Naive thymus-derived CD4-positive, alpha-beta T cell (primary cell): ENCODE data around the gene ZNF513. TPM values are rescaled to one million over a fixed set of nuclear protein-coding genes. Genes with fewer than 3 reads are reported as not detected.

ENCODE experiments used
- ATAC-seq: fragments of 150-1000 bp; cut with Tn5 transposase; 2 replicates; pipeline ENCODE4 v1.10.0; 2021; ENCODE audit warnings: mild to moderate bottlenecking, moderate library complexity
- CTCF ChIA-PET: fragments of 350-600 bp; sonication (Branson Sonifier 250); formaldehyde crosslinking; loops from one replicate; lab custom pipeline; 2021; ENCODE audit warnings: antibody characterized with exemption; lab: Charles Lee
- POLR2A ChIA-PET: fragments of 350-600 bp; sonication (Branson Sonifier 250); formaldehyde crosslinking; loops from one replicate; lab custom pipeline; 2021; ENCODE audit warnings: antibody characterized with exemption, inconsistent platforms; lab: Charles Lee
- DNase-seq, 9 donors: peaks; one replicate each; pipeline versions ENCODE4 v3.0.0 to v3.0.0-alpha.2; 2020 to 2022; ENCODE audit warnings: mixed read lengths in 1 of 9
- H3K27ac ChIP-seq: one replicate; pipeline ENCODE4 v1.7.0; 2013; ENCODE audit warnings: mild to moderate bottlenecking, low read depth, low read length, moderate library complexity
- H3K27me3 ChIP-seq, 2 donors: one replicate each; pipeline ENCODE4 v1.7.0; 2013; ENCODE audit warnings: low read length in 2 of 2, mild to moderate bottlenecking in 2 of 2, moderate library complexity in 2 of 2; ENCODE audit not compliant: control insufficient read depth in 2 of 2, insufficient read depth in 2 of 2
- H3K36me3 ChIP-seq, 3 experiments: 1 replicate in 2 of 3; 2 replicates in 1 of 3; pipeline ENCODE4 v1.7.0; 2013; ENCODE audit warnings: low read length in 3 of 3, mild to moderate bottlenecking in 3 of 3, moderate library complexity in 1 of 3; ENCODE audit not compliant: insufficient read depth in 3 of 3, control insufficient read depth in 2 of 3
- H3K4me1 ChIP-seq, 2 donors: one replicate each; pipeline ENCODE4 v1.7.0; 2013; ENCODE audit warnings: low read length in 2 of 2, mild to moderate bottlenecking in 2 of 2, moderate library complexity in 1 of 2; ENCODE audit not compliant: control insufficient read depth in 2 of 2, insufficient read depth in 2 of 2
- H3K4me3 ChIP-seq: 2 replicates; pipeline ENCODE4 v1.7.0; 2013; ENCODE audit warnings: mild to moderate bottlenecking, low read length
- H3K9me3 ChIP-seq, 3 experiments: 1 replicate in 2 of 3; 2 replicates in 1 of 3; pipeline ENCODE4 v1.7.0; 2013; ENCODE audit warnings: low read length in 3 of 3; ENCODE audit not compliant: control insufficient read depth in 2 of 3
- H3K27ac Mint-ChIP-seq, 9 donors: one replicate each; pipeline ENCODE4 v1.8.0; 2020 to 2022; ENCODE audit warnings: mixed read lengths in 9 of 9, mild to moderate bottlenecking in 8 of 9, moderate library complexity in 5 of 9, inconsistent platforms in 2 of 9
- H3K27me3 Mint-ChIP-seq, 5 donors: one replicate each; pipeline ENCODE4 v1.8.0; 2021 to 2022; ENCODE audit warnings: mixed read lengths in 5 of 5, mild to moderate bottlenecking in 1 of 5
- H3K36me3 Mint-ChIP-seq, 5 donors: one replicate each; pipeline ENCODE4 v1.8.0; 2020 to 2022; ENCODE audit warnings: mixed read lengths in 5 of 5, mild to moderate bottlenecking in 3 of 5, inconsistent platforms in 1 of 5
- H3K4me1 Mint-ChIP-seq, 7 donors: one replicate each; pipeline ENCODE4 v1.8.0; 2020 to 2022; ENCODE audit warnings: mixed read lengths in 7 of 7, mild to moderate bottlenecking in 3 of 7, inconsistent platforms in 1 of 7
- H3K4me3 Mint-ChIP-seq, 10 donors: one replicate each; pipeline ENCODE4 v1.8.0; 2020 to 2022; ENCODE audit warnings: mild to moderate bottlenecking in 10 of 10, mixed read lengths in 10 of 10, moderate library complexity in 6 of 10, inconsistent platforms in 2 of 10
- H3K9me3 Mint-ChIP-seq, 11 donors: one replicate each; pipeline ENCODE4 v1.8.0; 2020 to 2022; ENCODE audit warnings: mixed read lengths in 11 of 11, mild to moderate bottlenecking in 4 of 11, inconsistent platforms in 1 of 11, moderate library complexity in 1 of 11
- intact Hi-C, 2 donors: fragments of 100-400 bp; cut with micrococcal nuclease; formaldehyde crosslinking; loops; one replicate each; pipeline ENCODE4 v1.15.1; 2023
- polyA plus RNA-seq, 2 donors: library from polyadenylated mRNA; unstranded; fragments of 300-500 nt; fragmentation: Illumina TruSeq; gene quantifications; one replicate each; pipeline ENCODE4 v1.2.3, GENCODE V29; 2021
- total RNA-seq, 6 experiments: library from RNA in 5 of 6; stranded (reverse) in 5 of 6; gene quantifications; 1 replicate in 5 of 6; 2 replicates in 1 of 6; pipeline ENCODE4 v1.2.3 and lab custom pipeline; 2021 to 2026

The ZNF513 gene
- total and polyA plus RNA-seq, 7 experiments from 2014 or later: 2.6 to 23.2 (median 17.2) TPM

- Histone ChIP-seq H3K27me3 (no peaks in the 10 kb centered on the region), H3K9me3 (no peaks in the 10 kb centered on the region), H3K36me3 (no peaks in the 10 kb centered on the region), H3K27ac (no peak overlapping the region), H3K4me1 (no peaks in the 10 kb centered on the region), H3K4me3 (no peak overlapping the region)
- Mint-ChIP-seq H3K27ac (no peak overlapping the region), H3K27me3 (peaks cover 0 to 8% (median 0%) of the 10 kb centered on the region in 5 donors), H3K4me3 (no peak overlapping the region), H3K9me3 (no peaks in the 10 kb centered on the region), H3K4me1 (peaks cover 5 to 10% (median 7%) of the 10 kb centered on the region in 7 donors), H3K36me3 (no peaks in the 10 kb centered on the region)
- intact Hi-C loops: no loop called here
- ChIA-PET POLR2A (interaction anchor here (1.1 kb wide), 1 partner anchor 13 kb away, joined by 3 read pairs; no protein-coding TSS in a partner anchor), CTCF (no interaction called here)
- ATAC-seq: no peak
- DNase-seq: no peak
These were observed 42.4 kb upstream of the ZNF513 start for GRCh38 chr2:27422958-27423357.

GRCh38 chr2:27421660-27422250, 41.2 kb upstream of the ZNF513 start:
- H3K27ac ChIP-seq: no peak overlapping the region
- no peak for DNase-seq
- ChIA-PET CTCF (no interaction called here), POLR2A (interaction anchor here (1.1 kb wide), 1 partner anchor 12 kb away, joined by 4 read pairs; the partner anchor contains the start of gene PPM1G)
- Mint-ChIP-seq H3K4me1 (peaks cover 0 to 4% (median 0%) of the 10 kb centered on the region in 7 donors), H3K27ac (peak overlapping the region in 1 of 9 donors; percentile 14), H3K36me3 (no peaks in the 10 kb centered on the region), H3K4me3 (no peak overlapping the region), H3K27me3 (peaks cover 0 to 8% (median 0%) of the 10 kb centered on the region in 5 donors), H3K9me3 (no peaks in the 10 kb centered on the region)
- H3K9me3 ChIP-seq: no peaks in the 10 kb centered on the region
- H3K36me3 ChIP-seq: no peaks in the 10 kb centered on the region
- intact Hi-C loops: no loop called here
- no peaks in the 10 kb centered on the region for H3K27me3 ChIP-seq
- H3K4me3 ChIP-seq: no peak overlapping the region
- no peaks in the 10 kb centered on the region for H3K4me1 ChIP-seq
- ATAC-seq: no peak

DNA sequence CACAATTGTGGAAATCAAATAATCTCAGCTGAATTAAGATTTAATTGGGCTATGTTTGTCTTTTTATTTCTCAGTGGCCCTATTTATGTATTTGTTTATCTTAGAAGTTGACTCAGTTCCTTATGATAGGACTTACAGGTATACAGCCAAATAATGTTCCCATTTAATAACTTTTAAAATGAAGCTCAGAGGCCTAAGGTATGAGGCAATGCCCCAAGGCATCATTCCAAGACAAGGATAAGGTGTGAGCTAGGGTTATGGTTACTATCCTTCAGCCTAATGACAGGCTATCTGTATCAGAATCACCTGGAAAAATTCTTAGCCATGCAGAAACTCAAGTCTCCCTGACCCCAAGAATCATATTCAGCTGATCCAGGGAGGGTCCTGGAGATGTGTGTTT, 40.5 kb upstream of the ZNF513 start:
- POLR2A ChIA-PET: interaction anchor here (1.1 kb wide), 1 partner anchor 11 kb away, joined by 4 read pairs; the partner anchor contains the start of gene PPM1G
- CTCF ChIA-PET: no interaction called here
- Histone ChIP-seq H3K27ac (no peak overlapping the region), H3K4me3 (no peak overlapping the region), H3K9me3 (no peaks in the 10 kb centered on the region), H3K27me3 (no peaks in the 10 kb centered on the region), H3K36me3 (no peaks in the 10 kb centered on the region), H3K4me1 (no peaks in the 10 kb centered on the region)
- Mint-ChIP-seq H3K27me3 (peaks cover 0 to 8% (median 0%) of the 10 kb centered on the region in 5 donors), H3K27ac (no peak overlapping the region), H3K9me3 (no peaks in the 10 kb centered on the region), H3K4me1 (peaks cover 0 to 4% (median 0%) of the 10 kb centered on the region in 7 donors), H3K4me3 (no peak overlapping the region), H3K36me3 (no peaks in the 10 kb centered on the region)
- intact Hi-C loops: no loop called here
- no peak for ATAC-seq
- DNase-seq: no peak

GRCh38 chr2:27416151-27416550, 35.6 kb upstream of the ZNF513 start:
- DNase-seq (no peak), ATAC-seq (no peak)
- H3K27ac Mint-ChIP-seq: no peak overlapping the region
- ChIA-PET CTCF (no interaction called here), POLR2A (no interaction called here)
- H3K4me3 ChIP-seq: no peak overlapping the region
- H3K9me3 Mint-ChIP-seq: peaks cover 0 to 4% (median 0%) of the 10 kb centered on the region in 11 donors
- H3K4me1 Mint-ChIP-seq: peaks cover 0 to 5% (median 4%) of the 10 kb centered on the region in 7 donors
- peaks cover 0 to 12% (median 0%) of the 10 kb centered on the region in 5 donors for H3K27me3 Mint-ChIP-seq
- no peaks in the 10 kb centered on the region for H3K36me3 ChIP-seq
- H3K27me3 ChIP-seq: no peaks in the 10 kb centered on the region
- no peaks in the 10 kb centered on the region for H3K4me1 ChIP-seq
- H3K4me3 Mint-ChIP-seq: no peak overlapping the region
- H3K27ac ChIP-seq: no peak overlapping the region
- no peaks in the 10 kb centered on the region for H3K9me3 ChIP-seq
- intact Hi-C loops: no loop called here
- peaks cover 0 to 3% (median 0%) of the 10 kb centered on the region in 5 donors for H3K36me3 Mint-ChIP-seq

GRCh38 chr2:27412419-27413152, 32.1 kb upstream of the ZNF513 start:
- ATAC-seq: no peak
- Histone ChIP-seq H3K4me3 (no peak overlapping the region), H3K4me1 (peaks cover 11 to 13% of the 10 kb centered on the region in 2 donors), H3K9me3 (no peaks in the 10 kb centered on the region), H3K27me3 (no peaks in the 10 kb centered on the region), H3K27ac (no peak overlapping the region), H3K36me3 (peaks cover 0 to 6% (median 0%) of the 10 kb centered on the region in 3 experiments)
- intact Hi-C loops: no loop called here
- CTCF ChIA-PET: no interaction called here
- Mint-ChIP-seq H3K27me3 (peaks cover 0 to 7% (median 0%) of the 10 kb centered on the region in 5 donors), H3K4me1 (peaks cover 12 to 26% (median 18%) of the 10 kb centered on the region in 7 donors), H3K4me3 (peak overlapping the region in 1 of 10 donors; percentile 17), H3K9me3 (peaks cover 0 to 6% (median 0%) of the 10 kb centered on the region in 11 donors), H3K27ac (peak overlapping the region in 2 of 9 donors; percentile 15 to 54), H3K36me3 (peaks cover 0 to 5% (median 0%) of the 10 kb centered on the region in 5 donors)
- POLR2A ChIA-PET: no interaction called here
- no peak for DNase-seq

- Histone ChIP-seq H3K27ac (peak within 1 kb of the TSS; percentile 89), H3K4me1 (peaks cover 13 to 17% of the 10 kb centered on the region in 2 donors), H3K36me3 (peaks cover 0 to 14% (median 0%) of the 10 kb centered on the region in 3 experiments), H3K4me3 (peak within 1 kb of the TSS; percentile 92), H3K9me3 (no peaks in the 10 kb centered on the region), H3K27me3 (no peaks in the 10 kb centered on the region)
- peaks cover 28 to 50% (median 35%) of the 10 kb centered on the region in 7 donors for H3K4me1 Mint-ChIP-seq
- DNase-seq (peak; percentile 92 to 98 (median 95)), ATAC-seq (peak; percentile 99)
- peak within 1 kb of the TSS; percentile 87 to 96 (median 92) for H3K4me3 Mint-ChIP-seq
- intact Hi-C loops: loop anchor here (1.0 to 10.0 kb wide), 14 partner anchors 17 to 1531 kb away; partner anchors contain the start of genes ATRAID (in 2 of the 2), EIF2B4 (in 2 of the 2), GTF3C2 (in 2 of the 2) and IFT172 (in 2 of the 2)
- peaks cover 0 to 7% (median 0%) of the 10 kb centered on the region in 5 donors for H3K27me3 Mint-ChIP-seq
- POLR2A ChIA-PET: interaction anchor here (0.6 to 3.2 kb wide), 18 partner anchors 12 to 338 kb away, joined by 3 to 58 read pairs (median 4); partner anchors contain the start of genes ATRAID, CCDC121, EIF2B4 and GPN1
- H3K27ac Mint-ChIP-seq: peak within 1 kb of the TSS; percentile 89 to 98 (median 95)
- CTCF ChIA-PET: no interaction called here
- peaks cover 0 to 6% (median 0%) of the 10 kb centered on the region in 11 donors for H3K9me3 Mint-ChIP-seq
- H3K36me3 Mint-ChIP-seq: peaks cover 0 to 9% (median 0%) of the 10 kb centered on the region in 5 donors
These were observed 29.0 kb upstream of the ZNF513 start, which contains the start of gene PPM1G for GRCh38 chr2:27409321-27410073. TSS of gene PPM1G (minus strand) at chr2:27409591. CDS start at chr2:27409422, 169 bp downstream.
